Mammary epithelial cell (primary cell): ENCODE data around the gene TNFRSF18.

Experiments
- EZH2 ChIP-seq: IDR thresholded peaks from 2 replicates; pipeline ENCODE4 v1.6.1; 2012; ENCODE audit warnings: low read length, inconsistent platforms, borderline replicate concordance
- TF ChIP-seq, protein P1 (sequence below), 2 donors: IDR thresholded peaks in 1 of 2; conservative IDR thresholded peaks in 1 of 2; 2 replicates each; pipeline ENCODE4 v1.5.1; 2011 to 2012; ENCODE audit warnings: inconsistent platforms in 2 of 2, low read length in 2 of 2, mild to moderate bottlenecking in 2 of 2, control low read depth in 1 of 2, low read depth in 1 of 2; ENCODE audit not compliant: insufficient read depth in 1 of 2; ENCODE audit errors: extremely low read depth in 1 of 2

GRCh38 chr1:1222575-1223225, 16.3 kb upstream of the TNFRSF18 start:
- TF ChIP-seq, protein P1, sequence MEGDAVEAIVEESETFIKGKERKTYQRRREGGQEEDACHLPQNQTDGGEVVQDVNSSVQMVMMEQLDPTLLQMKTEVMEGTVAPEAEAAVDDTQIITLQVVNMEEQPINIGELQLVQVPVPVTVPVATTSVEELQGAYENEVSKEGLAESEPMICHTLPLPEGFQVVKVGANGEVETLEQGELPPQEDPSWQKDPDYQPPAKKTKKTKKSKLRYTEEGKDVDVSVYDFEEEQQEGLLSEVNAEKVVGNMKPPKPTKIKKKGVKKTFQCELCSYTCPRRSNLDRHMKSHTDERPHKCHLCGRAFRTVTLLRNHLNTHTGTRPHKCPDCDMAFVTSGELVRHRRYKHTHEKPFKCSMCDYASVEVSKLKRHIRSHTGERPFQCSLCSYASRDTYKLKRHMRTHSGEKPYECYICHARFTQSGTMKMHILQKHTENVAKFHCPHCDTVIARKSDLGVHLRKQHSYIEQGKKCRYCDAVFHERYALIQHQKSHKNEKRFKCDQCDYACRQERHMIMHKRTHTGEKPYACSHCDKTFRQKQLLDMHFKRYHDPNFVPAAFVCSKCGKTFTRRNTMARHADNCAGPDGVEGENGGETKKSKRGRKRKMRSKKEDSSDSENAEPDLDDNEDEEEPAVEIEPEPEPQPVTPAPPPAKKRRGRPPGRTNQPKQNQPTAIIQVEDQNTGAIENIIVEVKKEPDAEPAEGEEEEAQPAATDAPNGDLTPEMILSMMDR (conservative IDR thresholded peaks at IDR 0.05 in 1 of 2, IDR thresholded peaks at IDR 0.05 in 1 of 2; ENCODE audit: extremely low read depth in 1 of 2, insufficient read depth in 1 of 2, low read depth in 1 of 2, low read length in 2 of 2), result no peak
- no peak for TF ChIP-seq EZH2
